IMR-90 (cell line): Measurements from ENCODE around the gene CREB3L1. TPM values are rescaled to one million over a fixed set of nuclear protein-coding genes. Genes with fewer than 3 reads are reported as not detected.
A peak's percentile ranks its signal among the peaks of the same experiment; 100 is the strongest.

Experiments used
- ATAC-seq: fragments of 200-7000 bp; cut with Tn5 transposase; 2 replicates; pipeline ENCODE4 v1.9.1; 2020; ENCODE audit warnings: low read depth, mild to moderate bottlenecking, moderate library complexity
- BruUV-seq: library from RNA; stranded (reverse); fragments of 400-500 nt; replicated peaks from 2 replicates; lab custom pipeline; 2021; lab: Mats Ljungman, UMichigan
- CTCF ChIA-PET: fragments of 300-600 bp; formaldehyde crosslinking; extraction: SDS; loops from one replicate; lab custom pipeline; 2021; ENCODE audit warnings: antibody characterized with exemption; lab: Yijun Ruan, JAX
- POLR2A ChIA-PET: fragments of 300-600 bp; sonication (Branson Sonifier 250); formaldehyde crosslinking; loops from one replicate; lab custom pipeline; 2022; ENCODE audit warnings: antibody characterized with exemption; ENCODE audit not compliant: unreplicated experiment; lab: Charles Lee
- DNase-seq: peaks from one replicate; pipeline ENCODE4 v3.0.0; 2013
- H2AFZ ChIP-seq: replicated peaks from 2 replicates; pipeline ENCODE3; 2013; ENCODE audit warnings: low read length, mild to moderate bottlenecking; ENCODE audit not compliant: poor library complexity
- H2AK5ac ChIP-seq: 2 replicates; pipeline ENCODE4 v1.6.1; 2013; ENCODE audit warnings: low read depth, low read length, inconsistent platforms
- H2AK9ac ChIP-seq: replicated peaks from 2 replicates; pipeline ENCODE3; 2013; ENCODE audit warnings: mild to moderate bottlenecking, low read depth, low read length, moderate library complexity; ENCODE audit not compliant: poor library complexity
- H2BK120ac ChIP-seq: 2 replicates; pipeline ENCODE4 v1.6.1; 2013; ENCODE audit warnings: low read depth, low read length, inconsistent platforms
- H2BK15ac ChIP-seq: 3 replicates; pipeline ENCODE4 v1.6.1; 2013; ENCODE audit warnings: low read depth, low read length, inconsistent platforms
- H2BK20ac ChIP-seq: 2 replicates; pipeline ENCODE4 v1.6.1; 2013; ENCODE audit warnings: low read depth, mild to moderate bottlenecking, inconsistent platforms, low read length, moderate library complexity
- H2BK5ac ChIP-seq: 2 replicates; pipeline ENCODE4 v1.6.1; 2013; ENCODE audit warnings: mild to moderate bottlenecking, low read depth, low read length, inconsistent platforms; ENCODE audit not compliant: poor library complexity, severe bottlenecking
- H3K14ac ChIP-seq: replicated peaks from 2 replicates; pipeline ENCODE4 v1.6.1; 2013; ENCODE audit warnings: low read depth, low read length, inconsistent platforms
- H3K18ac ChIP-seq: 2 replicates; pipeline ENCODE4 v1.6.1; 2013; ENCODE audit warnings: low read depth, low read length, control low read depth
- H3K23ac ChIP-seq: 2 replicates; pipeline ENCODE4 v1.6.1; 2013; ENCODE audit warnings: low read depth, low read length, inconsistent platforms
- H3K27ac ChIP-seq: 2 replicates; pipeline ENCODE4 v1.5.1; 2013; ENCODE audit warnings: mild to moderate bottlenecking, control low read depth, low read length; ENCODE audit not compliant: insufficient read depth
- H3K27me3 ChIP-seq: 2 replicates; pipeline ENCODE4 v1.6.1; 2013; ENCODE audit warnings: low read length; ENCODE audit not compliant: control insufficient read depth, insufficient read depth
- H3K36me3 ChIP-seq: 2 replicates; pipeline ENCODE4 v1.6.1; 2013; ENCODE audit warnings: low read length, mixed read lengths; ENCODE audit not compliant: control insufficient read depth, insufficient read depth
- H3K4ac ChIP-seq: 2 replicates; pipeline ENCODE4 v1.6.1; 2013; ENCODE audit warnings: low read depth, low read length, inconsistent platforms
- H3K4me1 ChIP-seq: 2 replicates; pipeline ENCODE4 v1.6.1; 2013; ENCODE audit warnings: low read length, mixed read lengths; ENCODE audit not compliant: control insufficient read depth, insufficient read depth
- H3K4me2 ChIP-seq: 2 replicates; pipeline ENCODE4 v1.6.1; 2013; ENCODE audit warnings: low read depth, mild to moderate bottlenecking, control low read depth, low read length, moderate library complexity
- H3K4me3 ChIP-seq: 2 replicates; pipeline ENCODE4 v1.5.1; 2013; ENCODE audit warnings: low read depth, mild to moderate bottlenecking, control low read depth, low read length, moderate library complexity; ENCODE audit not compliant: insufficient read depth
- H3K56ac ChIP-seq: 2 replicates; pipeline ENCODE4 v1.6.1; 2013; ENCODE audit warnings: low read length, inconsistent platforms; ENCODE audit not compliant: insufficient read depth; ENCODE audit errors: extremely low read depth
- H3K79me1 ChIP-seq, 2 experiments: 2 replicates each; pipeline ENCODE4 v1.6.1; 2013; ENCODE audit warnings: low read length in 2 of 2, inconsistent platforms in 1 of 2, low read depth in 1 of 2
- H3K9ac ChIP-seq: 2 replicates; pipeline ENCODE4 v1.6.1; 2013; ENCODE audit warnings: low read depth, low read length, control low read depth
- H3K9me1 ChIP-seq: 2 replicates; pipeline ENCODE4 v1.6.1; 2013; ENCODE audit warnings: low read length, inconsistent platforms; ENCODE audit not compliant: insufficient read depth
- H3K9me3 ChIP-seq: 2 replicates; pipeline ENCODE4 v1.6.1; 2013; ENCODE audit warnings: low read length; ENCODE audit not compliant: control insufficient read depth, insufficient read depth
- H4K20me1 ChIP-seq: 2 replicates; pipeline ENCODE4 v1.6.1; 2013; ENCODE audit warnings: low read length, inconsistent platforms; ENCODE audit not compliant: insufficient read depth
- H4K5ac ChIP-seq: 2 replicates; pipeline ENCODE4 v1.6.1; 2013; ENCODE audit warnings: mild to moderate bottlenecking, low read depth, low read length, control low read depth
- H4K8ac ChIP-seq, 2 experiments: 2 replicates each; pipeline ENCODE4 v1.6.1; 2013; ENCODE audit warnings: low read depth in 2 of 2, low read length in 2 of 2, control low read depth in 1 of 2, inconsistent platforms in 1 of 2
- H4K91ac ChIP-seq: 2 replicates; pipeline ENCODE4 v1.6.1; 2013; ENCODE audit warnings: low read depth, low read length, inconsistent platforms; ENCODE audit not compliant: insufficient read depth
- BHLHE40 ChIP-seq: fragments of 150-350 bp; IDR thresholded peaks from 2 replicates; pipeline ENCODE4 v1.6.1; 2016; ENCODE audit warnings: mild to moderate bottlenecking, low read depth, low read length
- CEBPB ChIP-seq: IDR thresholded peaks from 2 replicates; pipeline ENCODE4 v1.6.1; 2012; ENCODE audit warnings: low read depth, low read length, improper control_type of control experiment
- CTCF ChIP-seq: conservative IDR thresholded peaks from 2 replicates; pipeline ENCODE4 v1.5.1; 2012; ENCODE audit warnings: mild to moderate bottlenecking, low read depth, low read length, improper control_type of control experiment
- MAFK ChIP-seq: IDR thresholded peaks from 2 replicates; pipeline ENCODE4 v1.6.1; 2012; ENCODE audit warnings: low read depth, low read length, improper control_type of control experiment
- MAZ ChIP-seq: IDR thresholded peaks from 2 replicates; pipeline ENCODE4 v1.6.1; 2012; ENCODE audit warnings: low read depth, mild to moderate bottlenecking, low read length, improper control_type of control experiment, moderate library complexity, borderline replicate concordance
- POLR2A ChIP-seq: IDR thresholded peaks from 2 replicates; pipeline ENCODE4 v1.6.1; 2012; ENCODE audit warnings: mild to moderate bottlenecking, low read depth, low read length
- RAD21 ChIP-seq: IDR thresholded peaks from 2 replicates; pipeline ENCODE4 v1.6.1; 2012; ENCODE audit warnings: low read length, improper control_type of control experiment
- RFX5 ChIP-seq: IDR thresholded peaks from 2 replicates; pipeline ENCODE4 v1.8.0; 2012; ENCODE audit warnings: low read depth, mild to moderate bottlenecking, low read length, moderate library complexity
- USF2 ChIP-seq: fragments of 150-350 bp; IDR thresholded peaks from 2 replicates; pipeline ENCODE4 v1.6.1; 2017; ENCODE audit warnings: mild to moderate bottlenecking, antibody characterized with exemption, low read length, low read depth
- WGBS, 2 experiments: methylation state at CpG; one replicate each; pipeline versions ENCODE4 v1.1.5 to v1.1.7; 2013; ENCODE audit warnings: missing lambda C conversion rate in 2 of 2; ENCODE audit not compliant: insufficient read length in 1 of 2; ENCODE audit errors: extremely low coverage in 2 of 2; 5-methylcytosine and 5-hydroxymethylcytosine counted together
- dilution Hi-C: fragments of 300-500 bp; cut with HindIII; formaldehyde crosslinking; loops from one replicate; pipeline ENCODE4 v1.14.3; 2018; ENCODE audit warnings: low sequenced_read_pairs; ENCODE audit not compliant: unreplicated experiment
- in situ Hi-C: fragments of 300-500 bp; cut with MboI; formaldehyde crosslinking; loops from 3 replicates; pipeline ENCODE4 v1.14.3; 2019; ENCODE audit warnings: low sequenced_read_pairs, inconsistent platforms, mixed read lengths
- intact Hi-C: fragments of 100-400 bp; cut with micrococcal nuclease; formaldehyde crosslinking; loops from 2 replicates; pipeline ENCODE4 v1.10.0; 2022
- polyA plus RNA-seq, 3 experiments: library from polyadenylated mRNA; depleted of rRNA; stranded (reverse); fragments of >200 nt; gene quantifications; 2 replicates each; pipeline ENCODE4 v1.2.3, GENCODE V29; 2012; ENCODE audit warnings: low replicate concordance in 1 of 3
- total RNA-seq: library from RNA; depleted of rRNA; stranded (reverse); fragments of >200 nt; gene quantifications from 2 replicates; pipeline ENCODE4 v1.2.3, GENCODE V29; 2012

CREB3L1 gene
- total and polyA plus RNA-seq, 2 of the 4 experiments (the other 2 are of a cell fraction), result 8.1 to 82.3 TPM

GRCh38 chr11:46271407-46271806, 6.1 kb upstream of the CREB3L1 start:
- Histone ChIP-seq H3K23ac (no peak overlapping the region), H3K9me3 (no peaks in the 10 kb centered on the region), H2AFZ (no peak overlapping the region), H4K8ac (no peak overlapping the region), H2BK120ac (no peak overlapping the region), H3K27me3 (peaks cover 2% of the 10 kb centered on the region; the same call in 1 of the 2 replicates), H3K4me1 (peaks cover 23% of the 10 kb centered on the region), H2AK9ac (peak overlapping the region; percentile 38), H4K5ac (no peak overlapping the region), H3K9me1 (peaks cover 21% of the 10 kb centered on the region), H2BK5ac (no peak overlapping the region), H3K36me3 (no peaks in the 10 kb centered on the region), H4K20me1 (no peaks in the 10 kb centered on the region), H3K4ac (no peak overlapping the region), H3K4me2 (no peak overlapping the region), H3K9ac (no peak overlapping the region), H3K79me1 (peaks cover 0 to 9% of the 10 kb centered on the region in 2 experiments; a peak in 2 of 4 replicates), H3K27ac (no peak overlapping the region), H3K18ac (no peak overlapping the region), H2BK15ac (no peak overlapping the region), H3K56ac (no peak overlapping the region), H2AK5ac (no peak overlapping the region; the same call in 1 of the 2 replicates), H2BK20ac (no peak overlapping the region), H3K14ac (no peak overlapping the region), H4K91ac (no peak overlapping the region), H3K4me3 (no peak overlapping the region)
- in situ Hi-C loops (no loop called here), dilution Hi-C loops (no loop called here), intact Hi-C loops (no loop called here)
- no CpG with 5 or more reads among the region's 1 CpG for WGBS, 2 experiments
- TF ChIP-seq RAD21, result no peak
- no peak for TF ChIP-seq BHLHE40
- no peak for TF ChIP-seq CTCF
- no peak for TF ChIP-seq CEBPB
- TF ChIP-seq POLR2A, result no peak
- TF ChIP-seq MAZ, result no peak
- TF ChIP-seq MAFK, result no peak
- no peak for TF ChIP-seq USF2
- no peak for TF ChIP-seq RFX5
- POLR2A ChIA-PET, result no interaction called here
- BruUV-seq, result no TSS peak
- DNase-seq (no peak), ATAC-seq (no peak)
- CTCF ChIA-PET, result interaction anchor here (1.3 kb wide), 1 partner anchor 21 kb away, joined by 3 read pairs; no protein-coding TSS in a partner anchor
